Lower leg skin (tissue), 3 donors: ENCODE results near the gene OR6N2.

Experiments
- POLR2A ChIP-seq, 2 donors: fragments of 450-650 bp; IDR thresholded peaks; one replicate each; pipeline ENCODE4 v1.6.1; 2016 to 2017; ENCODE audit warnings: antibody characterized with exemption in 2 of 2, mild to moderate bottlenecking in 1 of 2, moderate library complexity in 1 of 2
- TF ChIP-seq, protein P1 (sequence below), 3 donors: fragments of 450-650 bp; IDR thresholded peaks; one replicate each; pipeline ENCODE4 v1.5.1; 2016; ENCODE audit warnings: antibody characterized with exemption in 3 of 3, mild to moderate bottlenecking in 3 of 3, moderate library complexity in 2 of 3

DNA sequence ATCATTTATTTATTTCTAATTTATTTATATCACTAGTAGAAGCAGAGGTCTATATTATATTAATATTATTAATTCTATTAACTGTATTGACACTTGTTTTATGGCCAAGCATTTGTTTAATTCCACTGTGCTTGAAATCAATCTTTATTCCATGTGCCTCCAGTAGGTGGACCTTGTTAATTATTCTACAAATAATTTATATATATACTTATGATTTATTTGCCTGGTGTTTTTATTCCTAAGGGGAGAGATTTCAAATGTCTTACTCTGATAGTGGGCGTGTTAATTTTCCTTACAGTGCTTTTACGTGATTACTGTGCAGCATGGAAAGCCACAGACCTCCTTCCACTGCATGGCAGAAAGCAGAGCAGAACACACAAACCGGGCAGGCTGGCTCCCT, 17.5 kb upstream of the OR6N2 start:
- TF ChIP-seq, protein P1, sequence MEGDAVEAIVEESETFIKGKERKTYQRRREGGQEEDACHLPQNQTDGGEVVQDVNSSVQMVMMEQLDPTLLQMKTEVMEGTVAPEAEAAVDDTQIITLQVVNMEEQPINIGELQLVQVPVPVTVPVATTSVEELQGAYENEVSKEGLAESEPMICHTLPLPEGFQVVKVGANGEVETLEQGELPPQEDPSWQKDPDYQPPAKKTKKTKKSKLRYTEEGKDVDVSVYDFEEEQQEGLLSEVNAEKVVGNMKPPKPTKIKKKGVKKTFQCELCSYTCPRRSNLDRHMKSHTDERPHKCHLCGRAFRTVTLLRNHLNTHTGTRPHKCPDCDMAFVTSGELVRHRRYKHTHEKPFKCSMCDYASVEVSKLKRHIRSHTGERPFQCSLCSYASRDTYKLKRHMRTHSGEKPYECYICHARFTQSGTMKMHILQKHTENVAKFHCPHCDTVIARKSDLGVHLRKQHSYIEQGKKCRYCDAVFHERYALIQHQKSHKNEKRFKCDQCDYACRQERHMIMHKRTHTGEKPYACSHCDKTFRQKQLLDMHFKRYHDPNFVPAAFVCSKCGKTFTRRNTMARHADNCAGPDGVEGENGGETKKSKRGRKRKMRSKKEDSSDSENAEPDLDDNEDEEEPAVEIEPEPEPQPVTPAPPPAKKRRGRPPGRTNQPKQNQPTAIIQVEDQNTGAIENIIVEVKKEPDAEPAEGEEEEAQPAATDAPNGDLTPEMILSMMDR (IDR thresholded peaks at IDR 0.05), result no peak
- TF ChIP-seq POLR2A (IDR thresholded peaks at IDR 0.05), result no peak
